Caco-2 (cell line): ENCODE measurements around the gene CHERP. TPM values are rescaled to one million over a fixed set of nuclear protein-coding genes. Genes with fewer than 3 reads are reported as not detected.

Experiments used
- BruUV-seq: library from RNA; stranded (reverse); fragments of 400-500 nt; replicated peaks from 2 replicates; lab custom pipeline; 2021; lab: Mats Ljungman, UMichigan
- CTCF ChIA-PET: fragments of 300-600 bp; sonication (Branson Sonifier 250); formaldehyde crosslinking; loops from one replicate; lab custom pipeline; 2022; ENCODE audit warnings: antibody characterized with exemption; lab: Charles Lee
- POLR2A ChIA-PET: fragments of 300-600 bp; sonication (Branson Sonifier 250); formaldehyde crosslinking; loops from one replicate; lab custom pipeline; 2022; ENCODE audit warnings: antibody characterized with exemption; lab: Charles Lee
- DNase-seq, 2 experiments: peaks; one replicate each; pipeline versions ENCODE4 v3.0.0 to v3.0.0-alpha.2; 2020 to 2022
- H3K27me3 ChIP-seq: replicated peaks from 2 replicates; pipeline ENCODE4 v1.6.0; 2011; ENCODE audit warnings: low read length; ENCODE audit not compliant: control insufficient read depth, insufficient read depth
- H3K36me3 ChIP-seq: 2 replicates; pipeline ENCODE4 v1.5.1; 2011; ENCODE audit warnings: low read length; ENCODE audit not compliant: control insufficient read depth, insufficient read depth
- H3K4me1 ChIP-seq: fragments of 250-450 bp; sonication (Bioruptor Pico); 2 replicates; pipeline ENCODE4 v1.5.1; 2020; ENCODE audit warnings: mild to moderate bottlenecking
- H3K4me3 ChIP-seq: 2 replicates; pipeline ENCODE4 v1.5.1; 2011; ENCODE audit warnings: low read depth, mild to moderate bottlenecking, control low read depth, low read length
- H3K9me3 ChIP-seq: fragments of 250-450 bp; sonication (Bioruptor Pico); 2 replicates; pipeline ENCODE4 v1.5.1; 2020; ENCODE audit warnings: mild to moderate bottlenecking, moderate library complexity
- H3K27ac Mint-ChIP-seq: one replicate; pipeline ENCODE4 v1.8.0; 2022; ENCODE audit warnings: mixed read lengths; ENCODE audit not compliant: unreplicated experiment
- H3K27me3 Mint-ChIP-seq: one replicate; pipeline ENCODE4 v1.8.0; 2022; ENCODE audit warnings: mixed read lengths; ENCODE audit not compliant: insufficient read depth, unreplicated experiment
- H3K36me3 Mint-ChIP-seq: one replicate; pipeline ENCODE4 v1.8.0; 2022; ENCODE audit warnings: mild to moderate bottlenecking, mixed read lengths; ENCODE audit not compliant: insufficient read depth, unreplicated experiment
- H3K4me1 Mint-ChIP-seq: one replicate; pipeline ENCODE4 v1.8.0; 2022; ENCODE audit warnings: low read depth, mixed read lengths; ENCODE audit not compliant: unreplicated experiment
- H3K4me3 Mint-ChIP-seq: one replicate; pipeline ENCODE4 v1.8.0; 2022; ENCODE audit warnings: mild to moderate bottlenecking, moderate library complexity, mixed read lengths; ENCODE audit not compliant: unreplicated experiment
- H3K9me3 Mint-ChIP-seq: one replicate; pipeline ENCODE4 v1.8.0; 2022; ENCODE audit warnings: mixed read lengths; ENCODE audit not compliant: unreplicated experiment
- intact Hi-C: fragments of 100-400 bp; cut with micrococcal nuclease; formaldehyde crosslinking; loops from one replicate; pipeline ENCODE4 v1.10.0; 2022; ENCODE audit not compliant: unreplicated experiment
- total RNA-seq: library from RNA; stranded (reverse); gene quantifications from 2 replicates; pipeline ENCODE4 v1.2.3, GENCODE V29; 2022
- TF ChIP-seq, protein P1 (sequence below), 2 experiments: fragments of 200-600 bp in 1 of 2; IDR thresholded peaks; 1 replicate in 1 of 2; 2 replicates in 1 of 2; pipeline versions ENCODE4 v1.5.1 to v1.8.0; 2011 to 2022; ENCODE audit warnings: antibody characterized with exemption in 1 of 2, control low read depth in 1 of 2, inconsistent platforms in 1 of 2, low read depth in 1 of 2, low read length in 1 of 2, mild to moderate bottlenecking in 1 of 2, moderate library complexity in 1 of 2; ENCODE audit not compliant: insufficient read depth in 1 of 2, severe bottlenecking in 1 of 2, unreplicated experiment in 1 of 2

The CHERP gene
- total RNA-seq, 1 experiment from 2014 or later: 66.1 TPM

DNA sequence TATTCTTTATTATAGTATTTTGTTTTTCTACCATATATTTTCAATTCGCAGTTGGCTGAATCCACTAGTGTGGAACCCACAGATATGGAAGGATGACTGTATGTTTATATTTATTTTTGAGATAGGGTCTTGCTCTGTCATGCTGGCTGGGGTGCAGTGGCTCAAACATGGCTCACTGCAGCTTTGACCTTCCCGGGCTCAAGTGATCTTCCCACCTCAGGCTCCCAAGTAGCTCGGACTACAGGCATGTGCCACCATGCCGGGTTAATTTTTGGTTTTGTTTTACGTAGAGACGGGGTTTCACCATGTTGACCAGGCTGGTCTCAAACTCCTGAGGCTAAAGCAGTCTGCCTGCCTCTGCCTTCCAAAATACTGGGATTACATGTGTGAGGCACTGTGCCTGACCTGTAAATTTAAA lies 20.4 kb upstream of the CHERP start:
- Mint-ChIP-seq H3K9me3 (no peaks in the 10 kb centered on the region), H3K27me3 (no peaks in the 10 kb centered on the region), H3K4me3 (no peak overlapping the region), H3K36me3 (peaks cover 71% of the 10 kb centered on the region), H3K27ac (no peak overlapping the region), H3K4me1 (peaks cover 6% of the 10 kb centered on the region)
- DNase-seq: no peak
- Histone ChIP-seq H3K9me3 (no peaks in the 10 kb centered on the region), H3K36me3 (peaks cover 5% of the 10 kb centered on the region), H3K4me3 (no peak overlapping the region), H3K4me1 (peaks cover 8% of the 10 kb centered on the region), H3K27me3 (no peaks in the 10 kb centered on the region)
- TF ChIP-seq, protein P1, sequence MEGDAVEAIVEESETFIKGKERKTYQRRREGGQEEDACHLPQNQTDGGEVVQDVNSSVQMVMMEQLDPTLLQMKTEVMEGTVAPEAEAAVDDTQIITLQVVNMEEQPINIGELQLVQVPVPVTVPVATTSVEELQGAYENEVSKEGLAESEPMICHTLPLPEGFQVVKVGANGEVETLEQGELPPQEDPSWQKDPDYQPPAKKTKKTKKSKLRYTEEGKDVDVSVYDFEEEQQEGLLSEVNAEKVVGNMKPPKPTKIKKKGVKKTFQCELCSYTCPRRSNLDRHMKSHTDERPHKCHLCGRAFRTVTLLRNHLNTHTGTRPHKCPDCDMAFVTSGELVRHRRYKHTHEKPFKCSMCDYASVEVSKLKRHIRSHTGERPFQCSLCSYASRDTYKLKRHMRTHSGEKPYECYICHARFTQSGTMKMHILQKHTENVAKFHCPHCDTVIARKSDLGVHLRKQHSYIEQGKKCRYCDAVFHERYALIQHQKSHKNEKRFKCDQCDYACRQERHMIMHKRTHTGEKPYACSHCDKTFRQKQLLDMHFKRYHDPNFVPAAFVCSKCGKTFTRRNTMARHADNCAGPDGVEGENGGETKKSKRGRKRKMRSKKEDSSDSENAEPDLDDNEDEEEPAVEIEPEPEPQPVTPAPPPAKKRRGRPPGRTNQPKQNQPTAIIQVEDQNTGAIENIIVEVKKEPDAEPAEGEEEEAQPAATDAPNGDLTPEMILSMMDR (IDR thresholded peaks at IDR 0.05; ENCODE audit: insufficient read depth in 1 of 2, low read depth in 1 of 2, low read length in 1 of 2, severe bottlenecking in 1 of 2, unreplicated experiment in 1 of 2): no peak
- BruUV-seq: no TSS peak
- POLR2A ChIA-PET: no interaction called here
- intact Hi-C loops: no loop called here
- CTCF ChIA-PET: no interaction called here

DNA sequence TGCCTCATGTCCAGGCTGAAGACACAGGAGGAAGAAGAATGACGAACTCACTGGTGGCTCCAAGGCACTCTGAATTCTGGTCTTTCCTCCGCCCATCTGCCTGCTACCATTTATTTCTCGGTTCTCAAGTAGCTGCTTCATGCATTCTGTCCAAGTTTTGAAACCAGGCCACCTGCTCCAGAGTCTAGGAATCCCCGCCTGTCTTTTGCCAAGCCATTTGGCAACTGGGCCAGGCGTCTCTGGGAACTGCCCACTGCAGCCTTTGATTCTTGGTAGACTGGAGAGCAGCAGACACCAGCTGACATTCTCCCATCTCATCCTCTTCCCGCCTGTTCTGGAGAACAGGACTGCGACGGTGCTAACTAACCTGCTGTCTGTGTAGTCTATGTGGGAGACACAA lies 19.1 kb upstream of the CHERP start:
- no TSS peak for BruUV-seq
- no peaks in the 10 kb centered on the region for H3K27me3 ChIP-seq
- DNase-seq: no peak
- H3K36me3 ChIP-seq: peaks cover 5% of the 10 kb centered on the region
- intact Hi-C loops: no loop called here
- H3K4me1 Mint-ChIP-seq: peaks cover 6% of the 10 kb centered on the region
- TF ChIP-seq, protein P1 (IDR thresholded peaks at IDR 0.05; ENCODE audit: insufficient read depth in 1 of 2, low read depth in 1 of 2, low read length in 1 of 2, severe bottlenecking in 1 of 2, unreplicated experiment in 1 of 2): no peak
- H3K27ac Mint-ChIP-seq: no peak overlapping the region
- no peaks in the 10 kb centered on the region for H3K27me3 Mint-ChIP-seq
- H3K4me3 ChIP-seq: no peak overlapping the region
- H3K9me3 Mint-ChIP-seq: no peaks in the 10 kb centered on the region
- H3K4me3 Mint-ChIP-seq: no peak overlapping the region
- H3K36me3 Mint-ChIP-seq: peaks cover 69% of the 10 kb centered on the region
- H3K4me1 ChIP-seq: peaks cover 8% of the 10 kb centered on the region
- POLR2A ChIA-PET: no interaction called here
- H3K9me3 ChIP-seq: no peaks in the 10 kb centered on the region
- CTCF ChIA-PET: no interaction called here

DNA sequence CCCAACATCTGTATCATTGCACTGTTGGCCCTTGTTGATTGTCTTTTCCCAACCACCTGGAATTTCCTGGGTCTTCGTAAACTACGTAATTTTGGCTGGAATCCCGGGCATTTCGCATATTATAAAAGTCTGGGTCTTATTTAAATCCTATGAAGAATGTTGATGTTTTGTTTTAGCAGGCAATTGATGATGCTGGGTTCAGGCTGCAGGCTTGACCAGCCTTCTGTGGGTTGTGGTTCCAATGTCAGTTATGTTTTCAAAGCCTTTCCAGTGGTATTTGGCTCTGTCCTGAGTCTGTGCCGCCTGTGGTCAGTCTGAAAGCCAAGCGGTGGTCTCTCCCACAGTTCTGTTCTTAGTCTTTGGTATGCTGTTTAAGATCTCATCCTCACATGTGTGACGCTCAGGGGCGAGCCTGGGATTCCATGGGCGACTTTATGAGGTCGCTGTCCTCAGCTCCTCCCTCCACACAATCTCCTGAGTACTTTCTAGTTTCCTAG lies 17.6 kb upstream of the CHERP start:
- DNase-seq: no peak
- ChIA-PET CTCF (no interaction called here), POLR2A (no interaction called here)
- Histone ChIP-seq H3K27me3 (no peaks in the 10 kb centered on the region), H3K4me1 (peaks cover 5% of the 10 kb centered on the region), H3K36me3 (peaks cover 4% of the 10 kb centered on the region; the same call in 1 of the 2 replicates), H3K9me3 (no peaks in the 10 kb centered on the region), H3K4me3 (no peak overlapping the region)
- TF ChIP-seq, protein P1 (IDR thresholded peaks at IDR 0.05; ENCODE audit: insufficient read depth in 1 of 2, low read depth in 1 of 2, low read length in 1 of 2, severe bottlenecking in 1 of 2, unreplicated experiment in 1 of 2): no peak
- no peaks in the 10 kb centered on the region for H3K27me3 Mint-ChIP-seq
- peaks cover 67% of the 10 kb centered on the region for H3K36me3 Mint-ChIP-seq
- peaks cover 2% of the 10 kb centered on the region for H3K4me1 Mint-ChIP-seq
- intact Hi-C loops: no loop called here
- no peaks in the 10 kb centered on the region for H3K9me3 Mint-ChIP-seq
- peak overlapping the region; percentile 37 for H3K27ac Mint-ChIP-seq
- BruUV-seq: no TSS peak
- no peak overlapping the region for H3K4me3 Mint-ChIP-seq
